Measurements from ENCODE around the gene HADH. TPM values are rescaled to one million over a fixed set of nuclear protein-coding genes. Genes with fewer than 3 reads are reported as not detected.
"Not testable (repeated sequence)": the region's sequence is repeated elsewhere in the genome, so short reads cannot be mapped to it uniquely, and the experiment has no call there.

The HADH gene
- polyA plus RNA-seq, 12 donors = 62.4 to 120 (median 101) TPM; not detected in 1

DNA sequence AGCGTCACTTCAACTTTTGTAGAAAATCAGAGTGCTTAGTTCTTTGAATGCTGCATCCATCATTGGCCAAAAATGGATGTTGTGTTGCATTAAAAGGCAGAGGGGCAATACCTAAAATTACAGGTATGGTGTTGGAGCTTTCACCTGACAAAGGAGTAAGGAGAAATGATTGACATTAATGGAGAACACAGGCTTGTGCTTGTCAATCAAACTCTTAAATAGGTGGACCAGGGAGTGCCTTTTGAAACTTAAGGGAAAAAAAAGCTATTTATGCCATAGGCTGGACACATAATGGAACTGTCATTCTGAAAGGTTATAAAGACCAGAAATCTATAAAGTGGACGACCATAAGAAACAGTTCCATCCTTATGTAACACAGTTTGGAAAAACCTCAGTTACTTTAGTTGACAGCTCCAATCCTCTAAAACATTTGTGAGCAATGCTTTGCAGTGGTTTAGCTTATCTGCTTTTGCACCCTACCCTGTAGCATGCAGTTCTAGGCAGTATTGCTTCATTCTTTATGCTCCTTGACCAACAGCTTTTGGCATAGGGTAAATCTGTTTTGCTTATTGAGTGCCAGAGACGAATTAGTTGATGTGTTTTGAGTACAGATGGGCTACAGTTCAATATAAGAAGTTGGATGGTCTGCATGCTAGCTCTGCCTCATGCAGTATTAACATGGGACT, 2.4 kb downstream of the HADH start:
- no peak for DNase-seq

DNA sequence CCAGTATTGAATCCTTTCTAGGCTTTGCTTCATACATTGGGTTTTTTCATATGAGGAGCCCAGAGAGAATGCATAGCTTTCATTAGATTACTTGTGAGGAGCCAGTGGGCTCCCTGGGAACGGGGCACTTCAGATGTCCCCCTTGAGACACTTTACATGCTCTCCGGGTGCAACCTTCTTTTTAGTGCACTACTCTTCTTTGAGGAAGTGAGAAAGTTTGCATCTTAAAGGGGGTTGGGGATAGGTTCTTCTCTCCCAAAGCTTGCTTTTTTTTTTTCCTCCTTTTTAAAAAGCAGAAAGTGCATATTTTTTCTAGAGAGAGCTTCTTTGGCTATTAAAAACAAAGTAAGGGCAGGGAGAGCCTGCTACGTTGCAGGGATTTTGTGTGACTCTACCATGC, 4.3 kb downstream of the HADH start:
- DNase-seq = no peak

DNA sequence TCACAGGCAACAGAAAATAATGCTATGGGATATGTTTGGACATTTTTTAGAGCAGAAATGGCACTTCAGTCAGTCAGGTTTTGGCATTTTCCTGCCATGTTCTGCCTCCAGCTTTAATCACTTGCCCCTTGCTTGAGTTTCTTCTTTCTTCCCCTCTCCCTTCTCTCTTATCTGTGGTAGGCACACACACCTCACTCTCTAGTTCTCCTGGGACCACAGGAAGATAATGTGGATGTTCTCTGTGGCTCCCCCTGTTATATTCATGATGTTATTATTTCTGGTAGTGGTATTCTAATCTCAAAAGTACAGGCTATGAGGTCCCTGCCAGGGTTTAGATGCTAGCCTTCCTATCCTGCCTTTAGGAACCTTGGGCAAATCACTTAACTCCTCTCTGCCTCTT, 5.2 kb downstream of the HADH start:
- no peak for DNase-seq

DNA sequence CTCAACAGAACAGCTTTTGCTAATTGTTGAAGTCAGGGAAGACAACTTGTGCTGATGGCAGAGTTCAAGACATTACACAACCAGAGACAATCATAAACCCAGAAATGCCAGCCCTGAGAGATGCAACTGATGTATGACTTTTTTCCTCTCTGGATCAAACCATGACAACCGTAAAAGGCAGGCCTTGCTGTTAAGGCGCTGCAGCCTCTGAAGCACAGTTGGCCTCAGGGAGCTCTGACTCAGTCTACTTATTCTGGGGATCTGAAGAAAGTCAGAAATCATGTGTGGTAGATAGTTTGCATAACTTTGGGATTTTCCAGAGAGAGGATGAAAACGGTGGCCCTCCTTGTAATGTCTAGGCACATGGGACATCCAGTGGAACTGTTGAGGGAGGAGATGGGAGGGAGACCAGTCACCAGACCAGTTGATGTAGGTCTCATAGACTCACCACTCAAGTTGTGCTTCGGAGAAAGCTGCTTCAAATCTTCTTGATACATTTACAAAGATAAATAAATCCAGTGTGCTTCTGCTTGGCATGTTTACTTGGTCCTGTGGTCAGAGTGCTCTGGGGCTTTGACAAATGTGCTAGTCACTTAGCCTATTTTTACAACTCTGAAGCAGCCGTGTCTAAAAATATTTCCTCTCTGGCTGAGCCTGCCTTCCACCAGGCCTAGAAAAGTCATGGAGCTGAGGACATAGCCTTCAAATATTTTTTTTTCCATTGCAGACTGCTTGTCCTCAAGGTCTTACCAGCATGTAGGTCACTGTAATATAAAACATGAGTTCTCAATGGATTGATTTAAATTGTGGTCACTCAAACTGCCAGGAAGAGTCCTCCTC, 7.5 kb downstream of the HADH start:
- peak; percentile 13 for DNase-seq

DNA sequence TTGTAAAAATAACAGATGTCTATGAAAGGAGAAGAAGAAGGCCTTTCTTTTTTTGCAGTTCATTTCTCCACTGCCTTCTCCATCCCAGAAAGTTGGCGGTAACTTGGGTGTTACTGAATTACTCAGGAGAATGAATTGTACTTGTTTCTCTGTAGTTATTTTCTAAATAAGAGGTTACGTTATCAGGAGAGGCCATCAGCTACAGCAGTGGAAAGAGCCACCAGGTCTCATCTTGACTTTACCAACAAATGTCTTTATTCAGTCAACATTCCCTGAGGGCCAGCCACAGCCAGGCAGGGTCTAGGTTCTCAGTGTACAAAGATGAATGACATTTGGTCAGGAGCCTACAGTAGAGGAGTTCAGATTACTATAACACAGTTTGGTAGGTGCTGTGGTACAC, 8.1 kb downstream of the HADH start:
- DNase-seq = no peak

DNA sequence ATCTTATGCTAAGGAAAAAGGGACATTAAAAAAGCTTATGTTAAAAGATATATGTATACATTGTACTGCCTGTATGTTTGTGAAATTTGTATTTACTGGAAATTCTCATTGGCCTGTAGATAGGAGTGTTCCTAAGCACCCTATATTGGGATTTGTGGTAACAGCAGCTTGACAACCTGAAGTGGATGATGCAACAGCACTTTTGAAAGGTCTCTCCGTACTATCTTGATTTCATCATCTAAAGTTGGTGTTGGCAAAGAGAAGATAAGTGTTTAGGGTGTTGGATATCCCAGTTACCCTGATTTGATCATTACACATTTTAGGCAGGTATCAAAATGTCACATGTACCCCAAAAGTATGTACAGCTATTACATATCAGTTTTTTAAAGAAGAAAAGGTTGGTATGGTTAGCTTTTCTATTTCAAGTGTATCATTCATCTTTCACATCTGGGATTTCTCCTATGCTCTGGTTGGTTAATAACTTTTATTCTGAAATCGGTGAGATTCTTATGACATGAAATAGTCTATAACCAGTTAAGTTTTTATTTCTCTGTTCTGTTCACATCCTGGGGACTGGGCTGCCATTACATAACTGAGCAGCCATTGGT, 10.3 kb downstream of the HADH start:
- DNase-seq = no peak

DNA sequence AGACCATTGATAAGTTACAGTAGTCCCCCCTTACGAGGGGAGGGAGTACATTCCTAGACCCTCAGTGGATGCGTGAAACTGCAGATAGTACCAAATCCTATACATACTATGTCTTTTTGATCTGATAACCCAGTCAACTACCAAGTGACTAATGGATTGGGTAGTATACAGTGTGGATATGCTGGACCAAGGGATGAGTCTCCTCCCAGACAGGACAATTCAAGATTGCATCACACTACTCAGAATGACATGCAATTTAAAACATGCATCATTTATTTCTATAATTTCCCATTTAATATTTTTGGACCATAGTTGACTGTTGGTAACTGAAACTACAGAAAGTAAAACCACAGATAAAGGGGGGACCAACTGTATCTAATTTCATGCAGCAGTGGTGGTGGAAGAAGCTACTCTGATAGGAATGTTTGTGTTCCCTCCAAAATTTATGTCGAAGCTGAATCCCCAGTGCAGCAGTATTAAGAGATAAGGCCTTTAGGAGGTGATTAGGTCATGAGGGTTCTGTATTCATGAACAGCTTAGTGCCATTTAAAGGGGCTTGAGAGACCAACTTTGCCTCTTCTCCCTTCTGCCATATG, 11.9 kb downstream of the HADH start:
- no peak for DNase-seq

DNA sequence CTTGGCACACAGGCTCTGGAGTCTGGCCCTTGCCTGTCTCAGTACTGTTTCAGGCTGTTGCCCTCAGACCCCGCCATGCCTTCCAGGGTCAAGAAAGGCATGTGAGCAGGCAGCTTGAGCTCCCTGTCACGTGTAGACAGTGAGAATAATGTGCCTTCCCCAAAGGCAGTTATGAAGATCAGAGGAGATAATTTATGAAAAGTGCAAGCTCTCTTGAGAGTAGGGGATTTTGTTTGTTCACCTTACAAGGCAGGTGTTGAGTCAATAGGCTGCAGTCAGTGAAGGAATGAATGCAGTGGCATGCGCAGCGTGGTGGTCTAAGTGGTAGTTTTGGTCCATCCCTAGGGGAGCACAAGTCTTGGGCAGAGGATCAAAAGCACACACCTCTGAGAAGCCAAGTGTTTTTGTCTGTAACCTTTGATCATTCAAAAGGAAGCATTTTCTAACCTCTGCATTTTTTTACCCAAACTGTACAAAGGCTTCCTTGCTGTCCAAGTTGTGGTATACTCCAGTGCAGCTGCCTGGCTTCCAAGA, 14.4 kb downstream of the HADH start:
- DNase-seq = no peak

DNA sequence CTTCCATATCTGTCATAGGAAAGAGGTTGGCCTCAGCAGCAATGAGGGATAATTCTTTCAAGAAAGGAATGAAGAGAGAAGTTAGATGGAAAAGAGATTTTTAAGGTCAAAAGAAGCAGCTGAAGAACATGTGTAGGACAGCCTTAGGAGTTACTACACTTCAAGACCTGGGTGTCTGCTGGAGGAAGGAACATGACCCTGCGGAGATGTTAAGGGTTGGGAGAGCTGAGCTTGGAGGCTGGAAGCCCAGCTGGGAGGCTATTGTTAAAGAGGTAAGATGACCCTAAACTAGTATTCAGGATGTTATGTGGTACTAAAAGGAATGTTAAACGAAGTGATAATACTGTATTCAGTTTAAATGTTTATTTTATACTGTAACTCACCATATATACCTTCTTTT, 15.0 kb downstream of the HADH start:
- DNase-seq = no peak

DNA sequence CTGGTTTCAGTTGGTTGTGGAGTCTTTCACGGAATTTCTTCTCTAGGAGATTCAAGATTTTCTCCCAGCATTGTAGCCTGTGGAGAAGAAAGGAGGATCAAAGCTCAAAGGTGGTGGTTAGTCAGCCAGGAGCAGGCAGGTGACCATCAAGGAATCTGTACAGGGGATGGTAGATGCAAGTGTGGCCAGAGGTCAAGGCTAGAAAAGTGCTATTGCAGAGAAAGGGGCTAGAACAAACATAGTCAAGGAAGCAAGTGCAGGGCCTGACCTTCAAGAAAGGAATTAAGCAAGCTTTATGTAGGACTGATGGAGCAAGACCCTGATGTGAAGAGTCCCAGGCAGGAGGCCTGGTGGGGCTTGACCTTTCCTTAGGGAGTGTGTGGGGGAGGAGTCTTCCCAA, 16.1 kb downstream of the HADH start:
- DNase-seq = no peak

DNA sequence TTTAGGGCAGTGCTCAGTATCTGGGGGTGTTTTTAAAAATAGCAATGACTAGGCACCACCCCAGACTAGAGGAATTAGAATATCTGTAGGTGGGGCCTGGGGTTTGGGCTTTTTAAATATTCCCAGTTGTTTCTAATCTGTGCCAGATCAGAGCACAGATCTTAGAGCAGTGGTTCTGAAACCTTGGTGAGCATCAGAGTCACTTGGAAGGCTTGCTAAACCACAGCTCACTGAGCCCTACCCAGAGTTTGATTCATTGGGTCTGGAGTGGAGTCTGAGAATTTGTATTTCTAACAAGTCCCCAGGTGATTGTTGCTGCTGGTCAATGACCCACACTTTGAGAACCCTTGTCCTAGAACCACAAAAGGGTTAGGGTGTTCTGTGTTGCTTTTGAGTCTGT, 16.7 kb downstream of the HADH start:
- no peak for DNase-seq

DNA sequence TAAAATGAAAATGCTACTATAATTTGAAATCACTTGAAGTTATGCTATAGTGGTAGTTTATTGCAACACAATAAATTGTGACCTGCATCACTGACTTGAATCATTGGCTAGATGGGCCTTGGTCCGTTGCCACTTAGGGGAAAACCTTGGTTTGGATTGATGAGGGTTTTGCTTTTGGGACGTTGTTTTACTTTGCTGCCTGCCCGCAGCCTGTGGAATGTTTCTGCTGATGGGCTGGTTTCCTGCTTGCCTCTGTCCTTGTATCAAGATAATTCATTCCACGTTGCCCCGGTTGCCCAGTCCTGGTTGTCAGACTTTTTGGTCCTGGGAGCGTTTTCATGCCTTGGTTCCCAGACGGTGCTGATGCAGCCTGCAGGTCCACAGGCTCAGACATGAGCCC, 18.3 kb downstream of the HADH start:
- DNase-seq = no peak

DNA sequence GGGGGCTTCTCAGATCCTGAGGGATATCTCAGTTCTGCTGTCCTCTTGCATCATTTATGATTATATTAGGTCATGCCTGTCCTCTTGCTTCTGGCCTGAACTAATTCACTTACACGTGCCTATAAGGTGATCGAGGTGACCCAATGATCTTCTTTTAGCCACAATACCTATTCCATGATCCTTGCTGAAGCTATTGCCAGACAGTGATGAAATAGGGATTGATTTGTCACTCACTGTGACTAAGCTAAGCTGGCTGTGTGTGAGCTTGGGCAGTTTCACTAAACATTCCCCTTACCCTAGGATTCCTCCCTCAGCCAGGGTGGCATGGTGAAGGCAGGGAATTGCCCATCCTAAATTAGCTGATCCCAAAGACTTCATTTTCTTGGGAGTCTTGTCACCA, 19.0 kb downstream of the HADH start:
- no peak for DNase-seq

DNA sequence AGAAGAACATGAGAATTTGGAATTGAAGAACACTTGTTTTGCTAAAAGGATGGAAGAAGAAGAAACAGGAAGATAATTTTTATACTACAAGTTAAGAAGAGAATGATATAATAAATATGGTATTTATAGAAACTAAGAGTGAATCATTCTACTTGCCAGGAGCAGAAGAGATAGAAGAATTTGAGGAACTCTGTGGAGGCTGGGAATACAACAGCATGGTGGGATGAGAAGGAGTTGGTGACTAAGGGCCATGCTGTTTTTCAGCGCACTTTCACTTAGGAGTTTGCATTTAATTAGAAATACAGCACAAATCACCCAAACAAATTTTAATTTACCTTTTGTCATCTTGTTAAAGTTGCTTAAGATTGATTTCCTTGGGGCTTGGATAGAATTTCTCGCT, 20.5 kb downstream of the HADH start:
- no peak for DNase-seq

DNA sequence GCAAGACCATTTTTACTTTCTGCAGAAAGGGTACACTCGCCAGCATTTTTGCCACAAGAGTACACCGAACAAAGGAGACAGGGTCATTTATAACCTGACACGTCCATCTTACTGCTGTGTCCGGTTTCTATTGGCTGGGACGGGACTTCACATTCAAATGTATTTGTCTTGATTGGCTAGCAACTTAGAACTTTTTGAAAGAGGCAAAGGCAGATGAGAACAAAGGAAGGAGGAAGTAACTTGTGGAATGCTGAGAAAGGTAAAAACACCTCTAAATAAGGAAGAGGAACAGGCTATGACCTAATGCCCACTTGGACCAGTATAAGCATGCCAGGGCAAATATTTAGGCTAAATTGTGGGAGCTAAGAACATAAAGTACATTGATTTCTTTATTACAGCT, 22.7 kb downstream of the HADH start:
- not testable (repeated sequence) for DNase-seq

DNA sequence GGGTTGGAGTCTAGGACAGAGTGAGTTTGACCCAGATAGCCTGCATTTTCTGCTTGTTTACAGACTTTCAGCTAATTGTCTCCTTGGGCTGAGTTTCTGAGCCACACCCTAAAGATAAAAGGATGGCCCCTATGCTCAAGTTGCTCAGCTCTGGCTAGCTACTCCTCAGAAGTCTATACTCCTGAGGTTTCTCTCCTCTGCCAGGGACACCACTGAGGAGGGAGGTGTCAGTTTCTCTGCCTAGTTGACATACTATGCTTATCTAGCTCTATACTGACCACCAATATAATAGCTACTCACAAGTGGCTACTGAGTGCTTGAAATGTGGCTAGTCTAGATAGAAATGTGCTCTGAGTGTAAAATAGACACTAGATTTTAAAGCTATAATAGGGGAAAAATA, 23.6 kb downstream of the HADH start:
- DNase-seq = no peak

DNA sequence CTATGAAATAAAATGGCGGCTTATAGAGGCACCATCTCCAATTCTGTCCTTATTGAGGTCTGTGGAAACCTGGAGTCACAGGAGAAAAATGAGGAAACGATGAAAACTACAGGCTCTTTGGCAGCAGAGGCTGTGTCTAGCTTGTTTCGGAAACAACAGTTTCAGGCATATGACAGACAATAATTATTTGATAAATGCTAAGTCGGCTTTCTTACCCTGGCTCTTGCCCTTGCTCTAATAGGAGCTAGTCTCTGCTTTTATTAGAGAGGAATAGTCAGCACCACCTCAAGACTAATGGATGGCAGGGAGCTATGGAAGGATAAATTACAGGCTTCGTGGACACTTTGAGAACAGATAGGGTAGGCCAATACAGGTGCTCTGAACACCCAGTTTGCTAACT, 24.3 kb downstream of the HADH start:
- DNase-seq = no peak

DNA sequence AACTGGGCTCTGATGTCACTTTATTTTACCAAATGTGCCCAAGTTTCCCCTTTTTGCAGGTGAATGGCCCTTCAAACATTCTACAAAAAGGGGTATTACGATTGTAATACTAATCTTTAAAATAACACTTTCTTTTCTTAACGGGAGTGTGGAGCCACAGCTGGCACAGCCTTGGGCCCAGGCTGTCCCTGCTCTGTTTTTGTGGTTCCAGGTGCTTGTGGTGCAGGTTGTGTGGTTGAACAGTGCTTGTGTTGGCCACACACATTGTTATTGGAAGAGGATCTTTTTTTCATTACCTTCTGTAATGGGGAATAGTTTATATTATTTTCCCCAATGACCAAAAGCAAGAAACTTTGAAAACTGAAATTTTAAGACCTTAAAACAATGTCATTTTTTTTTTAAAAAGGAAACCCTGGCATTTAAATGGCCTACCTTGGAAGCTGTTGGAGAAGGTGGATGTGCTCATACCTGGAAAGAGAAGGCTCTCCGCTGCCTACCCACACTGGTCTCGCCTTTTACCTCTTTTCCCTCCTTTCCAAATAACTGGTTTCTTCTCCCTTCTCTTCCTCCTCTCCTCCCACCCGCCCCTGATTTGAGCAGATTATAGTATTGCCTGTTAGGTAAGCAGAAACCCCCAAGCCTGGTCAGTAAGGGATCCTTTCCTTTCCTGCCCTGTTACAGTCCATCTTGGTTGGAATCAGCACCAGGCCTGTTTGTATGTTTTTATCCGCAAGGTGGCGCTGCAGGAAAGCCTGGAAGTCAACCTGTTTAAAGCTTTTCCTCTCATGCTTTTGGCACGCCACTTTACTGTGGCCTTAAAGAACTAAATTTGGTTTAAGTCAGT, 28.6 kb downstream of the HADH start:
- peak; percentile 82 for DNase-seq

DNA sequence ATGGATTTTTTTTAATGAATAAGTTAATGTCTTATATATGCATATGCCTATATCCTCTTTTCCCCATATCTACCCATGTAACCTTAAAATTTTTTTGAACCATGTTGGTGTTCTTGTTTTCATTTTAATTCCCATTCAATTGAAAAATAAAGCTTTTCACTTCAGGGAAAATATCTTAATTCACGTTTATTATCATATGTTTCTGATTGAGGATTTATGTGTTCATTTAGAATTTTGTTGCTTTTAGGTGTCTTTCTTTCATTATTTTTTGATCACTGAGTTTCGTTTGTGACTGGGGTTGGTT, 29.1 kb downstream of the HADH start:
- DNase-seq = no peak

DNA sequence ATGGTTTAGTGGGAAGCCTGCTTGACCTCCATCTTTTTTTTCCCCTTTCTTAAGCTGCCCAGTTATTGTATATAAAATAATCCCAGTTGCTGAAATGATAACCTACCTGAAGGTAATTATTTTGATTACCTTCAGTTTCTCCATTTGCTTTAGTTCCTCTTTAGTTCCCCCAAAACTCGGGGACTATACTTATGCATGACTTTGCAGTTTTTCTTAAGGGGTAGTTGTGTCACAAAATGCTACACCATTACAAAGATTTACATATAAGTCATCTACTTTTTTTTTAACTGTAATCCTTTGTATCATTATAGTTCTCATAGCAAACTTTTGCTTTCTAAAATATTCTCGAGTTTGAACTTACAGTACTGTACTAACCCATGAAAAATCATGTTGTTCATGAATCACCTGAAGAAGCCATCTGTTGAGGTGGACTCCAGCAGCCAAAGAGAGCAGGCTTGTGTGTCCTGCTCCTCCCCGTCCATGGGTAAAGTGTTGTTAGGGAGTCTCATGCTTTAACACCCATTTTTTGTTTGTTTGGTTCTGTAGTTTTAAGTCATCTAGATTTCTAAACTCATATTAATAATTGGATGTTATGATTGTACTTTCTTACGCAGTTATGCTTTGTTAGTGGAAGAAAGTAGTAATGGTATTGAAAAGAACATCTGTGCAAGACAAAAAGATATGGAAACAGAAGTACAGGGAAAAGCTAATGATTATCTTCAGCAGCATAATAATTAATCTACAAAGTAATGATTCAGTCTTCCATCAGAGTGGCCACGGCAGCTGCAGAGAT, 34.6 kb downstream of the HADH start:
- no peak for DNase-seq

DNA sequence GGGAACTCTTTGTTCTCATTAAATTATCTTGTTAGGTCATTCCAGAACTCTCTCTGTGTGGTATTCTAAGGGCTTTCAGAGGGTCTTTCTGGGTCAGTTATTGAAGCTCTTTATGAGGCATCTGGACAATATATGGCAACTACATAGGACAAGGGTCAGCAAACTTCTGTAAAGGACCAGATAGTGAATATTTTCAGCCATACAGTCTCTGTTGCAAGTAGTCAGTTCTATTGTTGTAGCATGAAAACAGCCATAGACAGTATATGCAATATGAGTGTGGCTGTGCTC, 35.1 kb downstream of the HADH start:
- DNase-seq = no peak
